HG03439 (cell line): Measurements from ENCODE around the gene ACRBP.

Source experiments
- ATAC-seq: cut with Tn5 transposase; IDR thresholded peaks from one replicate; pipeline ENCODE4 v1.9.1; 2021; ENCODE audit warnings: mild to moderate bottlenecking, moderate library complexity; ENCODE audit not compliant: unreplicated experiment

The ACRBP gene

GRCh38 chr12:6650832-6651231 lies 3.6 kb upstream of the ACRBP start:
- no peak for ATAC-seq

DNA sequence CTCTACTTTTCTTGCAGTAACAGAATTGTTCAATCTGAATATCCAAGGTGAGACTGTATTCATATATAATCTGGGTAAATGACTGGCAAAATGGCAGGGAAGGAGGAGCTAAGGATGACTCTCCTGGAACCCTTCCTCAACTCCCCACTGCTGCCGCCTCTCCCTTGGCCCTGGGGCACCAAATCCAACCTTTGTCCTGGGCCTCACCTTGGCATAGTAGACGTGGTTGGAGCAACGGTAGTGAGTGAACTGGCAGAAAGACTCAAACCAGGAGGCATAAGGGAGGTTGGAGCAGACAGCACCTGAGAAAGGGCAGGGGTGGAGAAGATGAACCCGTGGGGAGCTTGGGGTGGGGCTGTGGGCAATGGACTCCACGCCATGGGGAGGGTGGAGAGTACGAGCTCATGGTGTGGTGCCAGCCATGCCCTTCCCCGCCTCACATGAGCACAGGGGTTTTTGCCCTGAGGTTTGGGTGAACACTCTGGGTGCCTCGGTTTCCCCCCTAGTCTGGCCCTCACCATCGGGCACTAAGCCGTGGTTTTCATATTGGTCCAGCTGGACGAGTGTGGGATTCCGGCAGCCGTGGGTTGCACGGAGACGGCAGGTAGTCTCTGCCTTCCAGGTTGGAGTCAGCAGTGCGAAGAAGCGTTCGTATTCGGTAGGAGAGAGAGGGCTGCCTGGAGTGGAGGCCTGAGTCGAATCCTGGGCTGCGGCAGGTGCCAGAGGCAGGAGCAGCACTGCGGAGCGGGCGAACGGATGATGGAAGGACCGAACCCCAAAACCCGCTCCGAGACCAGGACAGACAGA lies 753 bp downstream of the ACRBP start:
- ATAC-seq: no peak

- ATAC-seq: no peak
These were observed 2.3 kb downstream of the ACRBP start for GRCh38 chr12:6644903-6645302.

- no peak for ATAC-seq
These were observed 3.0 kb downstream of the ACRBP start for GRCh38 chr12:6644257-6644596.

GRCh38 chr12:6643569-6644256 lies 3.5 kb downstream of the ACRBP start:
- ATAC-seq: no peak

- ATAC-seq: no peak
These were observed 6.1 kb downstream of the ACRBP start for GRCh38 chr12:6641131-6641530.

DNA sequence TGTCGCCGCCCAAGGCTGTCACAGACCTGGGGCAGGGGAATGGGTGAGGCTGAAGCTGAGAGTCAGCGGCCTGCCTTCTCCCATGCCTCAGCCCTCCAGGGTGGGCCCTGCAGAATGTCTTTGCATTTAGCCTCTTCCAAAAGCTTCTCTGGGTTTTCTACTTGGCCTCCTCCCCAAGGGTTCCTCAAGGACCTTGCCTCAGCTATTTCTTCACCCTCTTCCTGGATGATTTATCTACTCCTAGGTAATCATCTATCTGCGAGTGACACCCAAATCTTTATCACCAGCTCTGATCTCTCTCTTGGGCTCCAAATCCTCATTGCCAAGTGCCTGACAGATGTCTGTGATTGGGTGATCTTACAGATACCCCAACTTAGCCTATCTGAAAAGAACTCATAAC lies 6.7 kb downstream of the ACRBP start:
- no peak for ATAC-seq

- no peak for ATAC-seq
These were observed 8.0 kb downstream of the ACRBP start for GRCh38 chr12:6639151-6639801.

- no peak for ATAC-seq
These were observed 8.9 kb downstream of the ACRBP start for GRCh38 chr12:6638305-6638704.

- ATAC-seq: no peak
These were observed 11.2 kb downstream of the ACRBP start, which contains the start of gene LPAR5 for GRCh38 chr12:6635856-6636531. Gene LPAR5, minus strand, starts transcription at chr12:6635959. Its CDS starts 14,711 bp downstream, at chr12:6621248.

DNA sequence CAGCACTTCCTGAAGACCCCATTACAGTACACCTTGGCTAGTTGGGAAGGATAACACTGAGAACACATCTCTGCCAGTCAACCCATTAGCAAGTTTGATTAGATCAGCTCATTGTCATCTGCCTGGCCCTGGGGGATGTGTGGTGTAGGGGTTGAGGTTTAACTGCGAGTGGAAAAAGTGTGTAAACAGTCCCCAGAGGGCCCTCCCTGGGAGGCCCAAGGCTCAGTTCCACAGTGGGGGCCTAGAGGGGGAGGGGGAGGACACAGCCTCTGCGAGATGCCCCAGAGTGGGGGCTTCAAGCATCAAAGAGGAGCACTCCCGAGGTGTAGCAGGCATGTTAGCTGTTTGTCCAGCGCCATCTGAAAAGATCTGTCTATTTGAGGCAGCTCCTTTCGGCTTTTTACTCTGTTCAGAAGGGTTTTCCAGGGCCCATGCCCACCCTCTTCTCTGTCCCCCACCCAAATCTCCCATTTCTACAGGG lies 11.8 kb downstream of the ACRBP start:
- no peak for ATAC-seq

DNA sequence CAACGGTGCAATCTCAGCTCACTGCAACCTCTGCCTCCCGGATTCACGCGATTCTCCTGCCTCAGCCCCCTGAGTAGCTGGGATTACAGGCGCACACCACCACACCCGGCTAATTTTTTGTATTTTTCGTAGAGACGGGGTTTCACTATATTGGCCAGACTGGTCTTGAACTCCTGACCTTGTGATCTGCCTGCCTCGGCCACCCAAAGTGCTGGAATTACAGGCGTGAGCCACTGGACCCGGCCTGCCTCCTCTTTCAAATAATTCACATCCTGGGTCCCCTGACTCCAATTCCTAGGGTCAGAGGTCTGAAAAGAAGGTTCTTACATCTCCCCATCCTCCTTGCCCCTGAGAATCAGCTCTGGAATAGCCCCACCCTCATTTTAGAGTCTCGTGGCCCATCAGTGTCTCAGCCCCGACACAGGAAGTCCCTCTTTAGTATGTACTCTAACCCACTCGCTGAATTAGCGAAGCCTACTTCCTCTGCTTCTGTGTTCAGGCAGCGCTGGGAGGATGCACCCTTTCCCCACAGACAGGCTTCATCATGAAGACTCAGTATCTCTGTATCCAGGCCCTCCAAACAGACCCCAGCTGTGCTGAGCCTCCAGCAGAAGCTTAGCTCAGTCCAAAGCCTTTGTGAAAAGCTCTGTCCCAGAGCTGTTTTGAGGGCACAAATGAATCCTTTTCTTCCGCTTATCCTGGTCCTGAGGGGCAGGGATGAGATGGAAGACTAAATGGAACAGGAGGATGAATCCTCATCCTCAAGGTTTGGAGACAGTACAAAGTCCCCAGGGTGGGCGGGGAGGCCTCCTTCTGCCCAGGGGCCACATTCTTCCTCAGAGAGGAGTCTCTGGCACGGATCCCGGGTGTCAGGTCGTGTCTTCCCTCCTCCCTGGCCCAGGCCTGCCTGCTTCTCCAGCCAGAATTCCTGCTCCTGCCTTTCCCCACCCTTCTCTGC lies 14.9 kb downstream of the ACRBP start:
- ATAC-seq: peak; percentile 62

GRCh38 chr12:6631549-6631961 lies 15.7 kb downstream of the ACRBP start:
- no peak for ATAC-seq

GRCh38 chr12:6630736-6631135 lies 16.5 kb downstream of the ACRBP start:
- ATAC-seq: no peak

DNA sequence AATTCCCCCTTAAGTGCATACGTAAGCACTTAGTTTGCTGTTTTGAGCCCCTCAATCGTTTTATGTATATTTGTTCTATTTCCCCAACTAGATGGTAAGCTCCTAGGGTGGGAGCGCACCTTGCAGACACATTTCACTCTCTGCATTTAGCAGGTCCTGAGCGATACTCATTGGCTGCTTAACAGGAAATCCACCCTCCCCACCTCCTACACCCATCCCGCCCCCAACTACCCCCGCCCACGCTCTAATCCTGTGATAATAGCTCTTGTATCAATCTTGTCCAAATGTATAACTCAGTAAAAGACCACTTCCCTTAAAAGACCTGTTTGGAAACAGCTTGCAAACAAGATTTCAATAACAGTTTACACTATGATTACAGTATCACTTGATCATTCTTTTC lies 19.6 kb downstream of the ACRBP start:
- ATAC-seq: no peak

- no peak for ATAC-seq
These were observed 20.5 kb downstream of the ACRBP start for GRCh38 chr12:6626654-6627283.

DNA sequence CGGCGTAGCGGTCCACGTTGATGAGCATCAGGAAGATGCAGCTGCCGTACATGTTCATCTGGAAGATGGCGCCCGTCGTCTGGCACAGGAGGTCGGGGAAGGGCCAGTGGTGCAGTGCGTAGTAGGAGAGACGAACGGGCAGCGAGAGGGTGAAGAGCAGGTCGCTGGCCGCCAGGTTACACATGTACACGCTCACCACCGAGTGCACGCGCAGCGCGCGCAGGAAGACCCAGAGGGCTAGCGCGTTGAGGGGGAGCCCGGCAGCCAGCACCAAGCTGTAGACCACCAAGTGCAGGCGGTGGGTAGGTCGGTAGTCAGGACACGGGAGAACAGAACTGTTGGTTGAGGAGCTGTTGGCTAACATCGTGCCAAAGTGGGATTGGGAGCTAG lies 26.4 kb downstream of the ACRBP start:
- no peak for ATAC-seq

GRCh38 chr12:6620137-6620884 lies 26.9 kb downstream of the ACRBP start:
- no peak for ATAC-seq
